HG02884 (cell line): ENCODE measurements around the gene EPHA4.

Source experiments
- ATAC-seq: cut with Tn5 transposase; IDR thresholded peaks from one replicate; pipeline ENCODE4 v1.9.1; 2021; ENCODE audit warnings: mild to moderate bottlenecking, moderate library complexity; ENCODE audit not compliant: unreplicated experiment

EPHA4 gene

DNA sequence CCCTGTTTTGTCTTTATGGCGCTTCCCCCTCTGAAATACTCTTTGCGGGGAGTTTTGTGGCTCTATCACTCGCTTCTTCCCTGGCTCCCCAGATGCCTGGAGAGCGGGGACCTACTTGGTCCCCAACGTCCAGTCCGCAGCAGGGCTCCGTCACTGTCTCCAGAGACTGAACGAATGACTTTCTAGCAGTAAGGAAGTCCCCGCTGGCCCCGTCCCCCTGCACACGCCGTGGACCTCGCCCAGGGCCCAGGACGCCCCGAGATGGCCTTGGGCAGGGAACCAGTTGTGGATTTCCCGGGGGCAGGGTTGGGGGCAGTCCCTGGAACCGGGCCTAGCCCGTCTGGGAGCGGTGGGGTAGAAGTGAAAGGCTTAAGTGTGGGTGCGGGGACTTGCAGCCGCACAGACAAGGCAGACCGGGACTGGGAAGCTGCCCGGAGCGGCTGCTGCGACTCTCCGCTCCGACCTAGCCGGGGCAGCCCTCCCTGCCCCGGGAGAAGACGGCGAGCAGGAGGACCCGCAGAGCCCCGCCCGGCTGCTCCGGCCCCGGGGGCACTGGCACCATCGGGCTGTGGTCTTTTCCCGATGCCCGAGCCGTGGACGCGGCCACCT, 821 bp upstream of the EPHA4 start:
- peak; percentile 28 for ATAC-seq

DNA sequence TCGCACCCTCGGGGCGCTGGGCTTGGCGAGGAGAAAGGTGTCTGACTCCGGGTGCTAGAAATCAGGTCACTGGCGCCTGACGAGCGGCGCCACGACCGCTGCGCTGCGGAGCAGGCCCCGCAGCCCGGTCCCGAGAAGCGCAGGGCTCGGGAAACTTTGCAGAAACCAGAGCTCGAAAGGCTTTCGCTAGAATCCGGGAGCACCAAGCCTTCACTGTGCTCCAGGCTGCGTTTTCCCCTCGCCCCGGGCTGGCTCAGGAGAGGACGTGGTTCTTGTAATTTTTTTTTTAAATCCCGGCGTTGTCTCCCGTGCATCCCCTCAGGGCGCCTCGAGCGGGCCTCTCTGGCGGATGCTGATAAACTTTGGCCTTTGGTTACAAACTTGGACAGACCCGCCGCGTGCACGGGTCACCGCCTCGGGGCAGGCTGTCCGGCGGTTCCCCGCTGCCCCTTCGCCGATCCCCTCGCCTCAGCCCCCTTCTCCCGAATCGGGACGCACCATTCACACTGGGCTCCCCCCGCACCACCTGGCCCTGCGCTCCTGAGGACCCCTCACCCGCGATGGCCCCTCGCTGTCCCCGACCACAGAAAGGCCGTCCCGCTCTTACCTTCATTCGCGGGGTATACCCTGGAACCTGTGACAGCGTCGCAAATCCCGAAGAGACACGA, 419 bp downstream of the EPHA4 start:
- ATAC-seq = peak; percentile 6

DNA sequence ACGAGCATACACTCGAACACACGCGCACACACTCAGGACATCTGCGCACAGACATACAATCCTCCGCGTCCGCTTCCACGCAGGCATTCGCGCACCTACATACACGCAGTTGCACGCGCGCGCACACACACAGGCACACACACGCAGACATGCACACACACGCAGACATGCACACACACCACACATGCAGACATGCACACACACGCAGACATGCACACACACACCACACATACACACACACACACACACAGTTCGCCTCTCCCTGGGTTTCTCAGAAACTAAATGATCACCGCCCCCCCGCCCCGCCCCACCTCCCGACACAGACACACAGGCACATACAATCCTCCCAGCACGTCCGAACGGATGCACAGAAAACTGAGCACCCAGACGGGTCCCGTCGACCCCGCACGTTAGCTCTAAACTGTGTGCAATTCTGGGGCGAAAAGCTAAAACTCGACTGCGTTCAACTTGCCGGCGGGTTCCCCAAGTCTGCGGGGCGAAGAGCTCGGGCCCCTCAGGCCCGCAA, 1.0 kb downstream of the EPHA4 start:
- ATAC-seq = no peak

GRCh38 chr2:221570321-221570935, 1.7 kb downstream of the EPHA4 start:
- ATAC-seq = no peak

DNA sequence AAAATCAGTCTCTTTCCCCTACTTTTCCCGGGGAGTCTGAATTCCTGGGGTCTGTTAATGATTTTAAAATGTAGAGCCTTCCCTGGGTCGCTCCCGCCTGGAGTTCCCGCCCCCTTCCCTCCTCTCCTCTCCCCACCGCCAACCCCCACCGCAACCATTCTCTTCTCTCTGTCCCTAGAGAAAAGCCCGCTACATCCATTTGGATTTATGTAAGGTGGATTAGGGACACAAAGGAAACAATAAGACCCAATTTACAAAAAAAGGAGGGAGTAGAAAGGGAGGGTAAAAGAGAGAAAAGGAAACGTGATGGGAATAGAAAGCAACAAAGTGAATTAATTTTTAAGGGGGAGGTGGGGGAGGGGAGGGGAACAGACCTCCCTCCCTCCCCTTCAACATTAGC, 2.2 kb downstream of the EPHA4 start:
- ATAC-seq = no peak

- no peak for ATAC-seq
Measured at GRCh38 chr2:221569425-221569845, 2.7 kb downstream of the EPHA4 start.

DNA sequence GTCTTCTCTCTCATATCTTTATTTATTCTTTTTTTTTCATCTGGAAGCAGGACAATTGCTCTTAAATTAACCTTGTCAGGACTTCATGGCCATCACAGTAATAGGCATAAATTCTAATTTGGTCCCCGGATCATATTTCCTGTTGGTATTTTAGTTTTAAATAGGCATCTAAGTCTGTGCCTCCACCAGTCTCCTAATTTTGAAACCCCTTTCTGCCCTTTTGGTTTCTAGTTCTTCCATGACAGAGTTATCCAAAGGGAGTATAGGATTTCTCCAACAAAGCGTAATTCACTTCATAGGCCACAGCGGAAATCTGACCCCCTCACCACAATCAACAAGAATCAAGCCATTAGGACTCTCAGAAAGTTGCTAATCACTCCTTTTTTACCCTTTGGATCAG, 3.8 kb downstream of the EPHA4 start:
- ATAC-seq = no peak

DNA sequence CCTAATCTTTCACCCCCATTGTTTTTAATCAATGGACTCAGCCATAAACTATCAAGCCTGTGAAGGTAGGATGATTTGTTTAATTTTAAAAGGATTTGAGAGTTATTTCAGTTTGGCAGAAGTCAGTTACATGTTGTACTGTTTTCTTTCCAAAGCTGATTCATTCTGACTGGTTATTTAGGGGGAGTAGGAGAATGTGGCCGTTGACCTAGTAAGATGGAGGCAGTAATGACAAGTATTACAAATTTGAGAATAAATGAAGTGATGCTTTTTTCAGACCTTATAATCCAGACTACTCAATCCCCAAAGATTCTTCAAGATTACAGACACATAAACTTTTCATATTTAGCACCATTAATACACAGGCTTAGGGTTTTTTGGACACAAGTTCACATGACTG, 4.3 kb downstream of the EPHA4 start:
- ATAC-seq = no peak

- ATAC-seq = no peak
Measured at GRCh38 chr2:221567231-221567760, 4.8 kb downstream of the EPHA4 start.

DNA sequence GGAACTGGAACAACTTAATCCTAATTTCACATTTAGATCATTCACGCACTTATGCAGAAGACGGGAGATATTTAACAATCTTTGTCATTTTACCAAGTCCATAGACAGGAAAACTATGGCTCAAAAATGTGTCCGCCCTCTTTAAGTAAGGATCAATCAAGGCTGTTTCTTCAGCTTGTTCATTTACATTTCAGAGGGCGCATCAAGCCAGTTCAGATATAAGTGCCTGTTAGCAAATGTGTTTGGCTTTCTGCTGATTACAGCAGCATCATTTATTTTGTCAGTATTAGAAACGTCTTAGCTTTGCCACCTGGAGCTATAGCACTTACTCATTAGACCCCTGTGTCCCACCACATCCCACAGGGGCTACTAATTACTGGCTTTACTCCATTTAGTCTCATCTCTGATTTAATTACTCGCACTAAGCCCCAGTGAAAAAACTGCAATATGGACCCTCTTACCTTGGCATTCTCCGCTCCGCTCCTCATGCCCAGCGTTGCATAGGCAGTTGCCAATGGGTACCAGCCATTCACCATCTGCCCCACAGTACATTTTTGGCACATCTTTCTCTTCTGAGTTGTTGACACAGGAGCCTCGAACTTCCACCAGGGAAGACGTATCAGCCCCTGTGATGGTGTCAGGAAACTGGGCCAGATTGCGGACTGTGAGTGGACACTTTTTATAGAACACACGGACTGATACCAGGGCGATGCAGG, 8.7 kb downstream of the EPHA4 start:
- no peak for ATAC-seq

DNA sequence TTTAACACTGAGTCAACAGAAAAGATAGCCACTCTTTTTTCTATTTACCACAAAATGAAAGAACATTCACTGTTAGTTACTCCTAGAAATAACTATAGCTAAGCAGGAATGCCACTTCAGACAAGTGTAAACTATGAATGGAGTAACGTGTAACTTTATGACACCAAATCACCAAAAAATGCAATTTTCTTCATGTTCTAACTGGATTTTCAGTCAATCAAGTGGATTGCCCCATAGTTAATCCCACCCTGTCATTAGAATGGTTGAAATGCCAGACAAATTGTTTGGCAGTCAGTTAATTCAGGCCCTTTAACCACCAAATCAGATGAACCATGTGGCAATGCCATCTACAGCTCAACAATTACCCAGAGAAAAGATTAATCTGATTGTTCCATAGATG, 9.9 kb downstream of the EPHA4 start:
- no peak for ATAC-seq

- ATAC-seq = no peak
Measured at GRCh38 chr2:221561770-221562169, 10.3 kb downstream of the EPHA4 start.

DNA sequence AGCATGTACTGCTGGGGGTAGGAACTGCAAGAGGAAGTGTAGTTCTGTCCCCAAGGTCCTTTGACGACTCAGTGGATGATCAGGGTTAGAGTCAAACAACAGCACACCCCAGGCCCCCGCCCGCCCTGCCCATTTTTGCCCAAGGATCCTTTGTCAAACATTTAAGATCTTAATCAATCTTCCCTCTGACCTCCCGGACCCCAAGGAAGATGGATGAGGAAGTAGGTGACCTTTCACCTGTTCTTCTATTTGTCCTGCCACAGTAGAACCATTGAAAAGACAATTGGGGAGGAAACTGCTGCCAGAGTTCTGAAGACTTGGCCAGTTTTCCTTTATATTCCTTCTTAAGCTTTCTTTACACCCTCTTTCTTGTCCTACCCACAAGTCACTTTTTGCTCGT, 12.1 kb downstream of the EPHA4 start:
- ATAC-seq = no peak

- no peak for ATAC-seq
Measured at GRCh38 chr2:221558107-221558506, 14.0 kb downstream of the EPHA4 start.

DNA sequence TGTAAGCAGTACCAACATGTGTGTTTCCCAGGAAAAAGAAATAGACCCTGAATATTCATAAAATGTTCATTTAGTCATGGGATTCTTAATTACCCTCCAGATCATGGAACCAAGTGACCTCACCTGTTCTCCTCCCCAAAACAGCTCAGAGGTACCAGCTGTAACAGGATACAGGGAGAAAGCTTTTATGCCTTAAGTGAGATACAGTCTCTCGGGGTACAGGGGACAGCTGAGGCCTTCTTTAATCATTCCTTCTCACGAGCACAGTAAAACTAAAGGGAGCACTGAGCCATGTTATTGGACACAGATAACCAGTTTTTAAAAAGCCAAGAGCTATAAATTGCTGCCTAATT, 16.6 kb downstream of the EPHA4 start:
- ATAC-seq = peak; percentile 34

DNA sequence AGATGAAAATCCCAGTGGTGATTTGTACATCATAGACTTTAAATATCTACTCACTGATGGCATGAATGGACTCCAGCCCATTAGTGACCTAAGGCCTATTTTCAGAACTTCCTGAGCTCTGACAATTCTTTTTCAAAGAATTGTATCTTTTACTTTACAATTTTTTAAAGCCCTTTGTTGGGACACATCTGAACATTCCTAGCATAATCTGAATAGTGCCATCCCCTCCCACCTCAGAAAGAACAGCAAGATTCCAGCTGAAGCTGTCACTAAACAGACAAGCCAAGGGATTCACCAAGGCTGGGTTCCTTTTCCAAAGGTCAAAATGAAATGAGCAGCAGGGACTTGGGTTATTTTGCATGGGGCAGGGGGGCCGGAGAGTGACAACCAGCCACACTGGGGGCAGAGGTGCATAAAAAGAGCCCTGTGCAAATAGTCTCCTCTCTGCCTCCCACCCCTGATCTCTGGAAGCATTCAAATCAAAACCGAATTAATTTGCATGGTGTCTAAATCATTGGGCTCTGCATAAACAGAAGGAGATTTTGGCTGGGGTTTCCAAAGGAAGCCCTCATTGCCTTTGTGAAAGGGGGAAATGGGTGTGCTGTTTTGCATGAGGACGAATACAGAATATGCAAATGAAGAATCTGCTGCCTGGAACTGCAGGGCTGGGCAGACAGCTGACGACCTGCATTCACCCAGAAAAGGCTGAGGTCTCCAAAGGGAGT, 17.2 kb downstream of the EPHA4 start:
- peak; percentile 98 for ATAC-seq

DNA sequence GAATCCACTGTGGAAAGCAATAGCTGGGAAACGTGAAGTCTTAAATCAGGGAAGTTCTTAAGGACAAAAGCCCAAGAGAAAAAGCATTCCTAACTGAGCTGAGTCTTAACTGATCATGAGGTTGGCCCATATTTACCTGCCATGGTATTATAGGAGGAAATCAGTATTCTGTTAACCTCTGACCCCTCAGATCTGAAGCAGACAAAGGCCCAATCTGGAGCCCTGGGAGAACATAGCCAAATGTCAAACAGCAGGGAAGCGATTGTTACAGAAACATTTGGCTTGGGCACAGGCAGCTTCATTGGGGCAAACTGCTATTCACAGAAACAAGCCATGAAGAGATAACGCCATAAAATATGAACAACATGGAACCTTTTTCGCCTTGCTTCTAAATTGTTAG, 18.8 kb downstream of the EPHA4 start:
- ATAC-seq = no peak

GRCh38 chr2:221552291-221552690, 19.8 kb downstream of the EPHA4 start:
- no peak for ATAC-seq

GRCh38 chr2:221551864-221552263, 20.2 kb downstream of the EPHA4 start:
- ATAC-seq = no peak

DNA sequence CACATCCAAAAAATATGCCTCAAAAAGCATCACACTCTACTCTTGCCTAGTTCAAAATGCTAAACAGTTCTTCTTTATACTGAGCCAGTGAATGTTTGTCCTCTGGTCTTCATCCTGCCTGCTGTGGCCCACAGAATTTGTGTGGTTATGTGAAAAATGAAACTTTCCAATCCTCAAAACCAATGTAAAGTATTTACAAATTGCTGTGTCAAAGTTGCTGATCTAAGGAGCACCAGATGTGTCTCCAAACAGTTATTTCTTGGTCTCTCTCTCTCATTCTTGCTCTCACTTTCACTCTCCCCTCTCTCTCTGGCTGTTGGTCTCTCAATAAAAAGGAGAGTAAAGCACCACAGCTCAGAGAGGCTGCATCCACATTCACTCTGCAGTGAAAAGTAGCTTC, 23.0 kb downstream of the EPHA4 start:
- ATAC-seq = peak; percentile 77
